ENCODE data around the gene ANO1. TPM values are rescaled to one million over a fixed set of nuclear protein-coding genes. Genes with fewer than 3 reads are reported as not detected.

Gene ANO1
- total RNA-seq, 4 donors from 2014 or later = 1.1 to 27.2 (median 4.2) TPM

- DNase-seq = no peak
- TF ChIP-seq, protein P1, sequence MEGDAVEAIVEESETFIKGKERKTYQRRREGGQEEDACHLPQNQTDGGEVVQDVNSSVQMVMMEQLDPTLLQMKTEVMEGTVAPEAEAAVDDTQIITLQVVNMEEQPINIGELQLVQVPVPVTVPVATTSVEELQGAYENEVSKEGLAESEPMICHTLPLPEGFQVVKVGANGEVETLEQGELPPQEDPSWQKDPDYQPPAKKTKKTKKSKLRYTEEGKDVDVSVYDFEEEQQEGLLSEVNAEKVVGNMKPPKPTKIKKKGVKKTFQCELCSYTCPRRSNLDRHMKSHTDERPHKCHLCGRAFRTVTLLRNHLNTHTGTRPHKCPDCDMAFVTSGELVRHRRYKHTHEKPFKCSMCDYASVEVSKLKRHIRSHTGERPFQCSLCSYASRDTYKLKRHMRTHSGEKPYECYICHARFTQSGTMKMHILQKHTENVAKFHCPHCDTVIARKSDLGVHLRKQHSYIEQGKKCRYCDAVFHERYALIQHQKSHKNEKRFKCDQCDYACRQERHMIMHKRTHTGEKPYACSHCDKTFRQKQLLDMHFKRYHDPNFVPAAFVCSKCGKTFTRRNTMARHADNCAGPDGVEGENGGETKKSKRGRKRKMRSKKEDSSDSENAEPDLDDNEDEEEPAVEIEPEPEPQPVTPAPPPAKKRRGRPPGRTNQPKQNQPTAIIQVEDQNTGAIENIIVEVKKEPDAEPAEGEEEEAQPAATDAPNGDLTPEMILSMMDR (IDR thresholded peaks at IDR 0.05) = no peak
- no peak for TF ChIP-seq POLR2A (IDR thresholded peaks at IDR 0.05)
- H3K4me3 ChIP-seq = no peak overlapping the region
- no peaks in the 10 kb centered on the region for H3K4me1 ChIP-seq
- H3K27ac ChIP-seq = no peak overlapping the region
- H3K27me3 ChIP-seq = no peaks in the 10 kb centered on the region
- no peaks in the 10 kb centered on the region for H3K9me3 ChIP-seq
- H3K36me3 ChIP-seq = no peaks in the 10 kb centered on the region
Measured at GRCh38 chr11:70119502-70119901, 41.4 kb downstream of the ANO1 start.

DNA sequence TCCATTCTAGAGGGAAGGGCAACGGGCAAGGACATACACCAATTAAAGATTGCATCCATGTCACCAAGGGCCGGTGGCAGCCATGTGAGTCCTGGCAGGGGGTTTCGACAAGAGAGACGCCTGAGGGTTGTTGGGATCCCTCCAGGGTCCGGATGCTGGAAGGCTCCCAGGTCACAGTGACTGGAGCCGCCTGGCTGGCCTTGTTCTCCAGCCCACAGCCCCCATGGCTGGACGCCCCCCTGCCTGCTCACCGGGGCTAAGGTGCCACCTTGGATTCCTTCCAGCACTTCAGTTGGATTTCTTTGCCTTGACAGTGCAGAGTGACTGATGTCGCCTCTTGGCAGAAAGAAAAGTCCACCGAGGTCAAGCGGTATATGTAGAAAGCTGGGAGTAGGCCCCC lies 42.6 kb downstream of the ANO1 start:
- H3K27me3 ChIP-seq = no peaks in the 10 kb centered on the region
- H3K4me1 ChIP-seq = no peaks in the 10 kb centered on the region
- H3K36me3 ChIP-seq = no peaks in the 10 kb centered on the region
- H3K27ac ChIP-seq = no peak overlapping the region
- H3K9me3 ChIP-seq = no peaks in the 10 kb centered on the region
- TF ChIP-seq POLR2A (IDR thresholded peaks at IDR 0.05) = no peak
- TF ChIP-seq, protein P1 (IDR thresholded peaks at IDR 0.05) = no peak
- H3K4me3 ChIP-seq = no peak overlapping the region
- no peak for DNase-seq

DNA sequence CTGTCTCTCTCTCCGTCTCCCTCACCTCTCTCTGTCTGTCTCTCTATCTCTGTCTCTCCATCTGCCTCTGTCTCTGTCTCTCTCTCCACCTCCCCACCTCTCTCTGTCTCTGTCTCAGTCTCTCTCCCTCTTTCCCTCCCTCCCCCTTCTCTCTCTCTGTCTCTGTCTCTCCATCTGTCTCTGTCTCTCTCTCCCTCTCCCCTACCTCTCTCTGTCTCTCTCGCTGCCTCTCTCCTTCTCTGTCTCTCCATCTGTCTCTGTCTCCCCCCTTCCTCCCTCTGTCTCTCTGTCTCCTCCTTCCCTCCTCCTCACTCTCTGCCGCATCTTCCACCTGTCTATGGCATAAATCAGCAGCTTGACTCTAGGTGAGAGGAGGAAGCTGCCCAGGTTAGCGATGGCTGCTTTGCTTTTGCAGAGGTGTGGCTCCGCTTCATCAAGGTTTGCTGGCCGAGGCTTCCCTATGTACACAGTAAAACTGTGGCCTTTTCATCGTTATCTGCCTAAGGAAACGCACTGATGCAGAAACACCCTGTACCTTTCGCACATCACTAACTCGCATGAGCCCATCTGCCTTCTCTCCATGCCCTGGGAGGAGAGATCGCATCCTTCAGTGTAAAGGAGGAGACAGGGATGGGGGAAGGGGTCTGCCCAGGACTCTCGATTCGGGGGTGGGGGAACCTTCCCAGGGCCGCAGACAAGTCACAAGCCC lies 44.5 kb downstream of the ANO1 start:
- TF ChIP-seq POLR2A (IDR thresholded peaks at IDR 0.05) = no peak
- TF ChIP-seq, protein P1 (IDR thresholded peaks at IDR 0.05) = no peak
- H3K36me3 ChIP-seq = no peaks in the 10 kb centered on the region
- no peaks in the 10 kb centered on the region for H3K4me1 ChIP-seq
- H3K27me3 ChIP-seq = no peaks in the 10 kb centered on the region
- no peak for DNase-seq
- H3K27ac ChIP-seq = no peak overlapping the region
- H3K4me3 ChIP-seq = no peak overlapping the region
- H3K9me3 ChIP-seq = no peaks in the 10 kb centered on the region

GRCh38 chr11:70123711-70124110 lies 45.6 kb downstream of the ANO1 start:
- H3K4me3 ChIP-seq = no peak overlapping the region
- H3K4me1 ChIP-seq = no peaks in the 10 kb centered on the region
- no peak for DNase-seq
- H3K9me3 ChIP-seq = no peaks in the 10 kb centered on the region
- TF ChIP-seq, protein P1 (IDR thresholded peaks at IDR 0.05) = no peak
- no peaks in the 10 kb centered on the region for H3K36me3 ChIP-seq
- H3K27ac ChIP-seq = no peak overlapping the region
- no peaks in the 10 kb centered on the region for H3K27me3 ChIP-seq

DNA sequence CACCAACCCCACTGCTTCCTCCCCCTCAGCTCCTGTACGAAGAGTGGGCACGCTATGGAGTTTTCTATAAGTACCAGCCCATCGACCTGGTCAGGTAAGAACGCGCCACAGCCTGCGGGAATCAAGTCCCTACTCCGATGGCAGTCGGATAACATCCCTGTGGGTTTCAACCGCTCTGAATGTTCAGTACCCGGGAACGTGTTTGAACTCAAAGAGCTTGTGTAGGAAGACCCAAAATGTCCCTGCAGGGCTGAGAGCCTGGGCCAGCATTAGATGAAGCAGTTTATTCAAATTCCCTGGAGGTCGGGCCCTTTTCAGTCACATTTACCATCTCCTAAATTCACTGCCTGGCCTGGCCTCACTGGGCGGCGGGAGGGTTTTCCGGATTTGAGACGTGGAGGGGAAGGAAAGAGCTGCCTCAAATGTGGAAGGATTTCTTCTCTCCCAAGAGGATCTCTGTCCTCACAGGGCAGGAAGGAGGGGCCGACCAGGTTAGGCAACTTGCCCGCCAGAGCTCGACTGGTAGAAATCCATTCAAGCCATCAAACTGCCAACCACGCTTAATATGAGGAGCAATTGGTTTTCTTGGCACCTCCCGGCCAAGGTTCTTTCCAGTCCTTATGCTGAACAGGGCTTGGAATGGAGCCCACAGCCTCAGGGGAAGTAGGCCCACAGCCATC lies 46.3 kb downstream of the ANO1 start:
- Histone ChIP-seq H3K9me3 (no peaks in the 10 kb centered on the region), H3K4me3 (no peak overlapping the region), H3K27me3 (no peaks in the 10 kb centered on the region), H3K4me1 (no peaks in the 10 kb centered on the region), H3K36me3 (no peaks in the 10 kb centered on the region), H3K27ac (no peak overlapping the region)
- DNase-seq = no peak
- TF ChIP-seq, protein P1 (IDR thresholded peaks at IDR 0.05) = no peak
- TF ChIP-seq POLR2A (IDR thresholded peaks at IDR 0.05) = no peak

All from Peyer's patch (tissue), 4 donors.